HG03457 (cell line): ENCODE results near the gene MYBPHL.

ENCODE experiments used
- ATAC-seq: cut with Tn5 transposase; IDR thresholded peaks from one replicate; pipeline ENCODE4 v1.9.1; 2021; ENCODE audit warnings: moderate number of reproducible peaks; ENCODE audit not compliant: unreplicated experiment

Gene MYBPHL

DNA sequence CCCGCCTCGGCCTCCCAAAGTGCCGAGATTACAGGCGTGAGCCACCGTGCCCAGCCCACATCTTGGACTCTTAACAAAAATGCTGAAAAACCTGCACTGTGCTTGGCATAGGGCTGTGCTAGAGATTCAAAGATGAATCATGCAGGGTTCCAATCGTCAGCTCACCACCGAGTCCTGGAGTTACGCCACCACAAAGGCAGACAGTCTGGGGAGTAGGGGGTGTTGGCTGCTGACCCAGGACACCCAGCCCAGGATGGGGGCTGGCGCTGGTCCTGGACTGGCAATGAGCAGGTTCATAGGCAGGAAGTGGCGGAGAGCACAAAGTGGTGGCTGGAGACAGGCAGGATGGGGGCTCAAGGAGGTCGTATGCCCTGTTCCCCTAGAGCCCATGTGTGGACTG, 39.8 kb downstream of the MYBPHL start:
- ATAC-seq, result no peak

DNA sequence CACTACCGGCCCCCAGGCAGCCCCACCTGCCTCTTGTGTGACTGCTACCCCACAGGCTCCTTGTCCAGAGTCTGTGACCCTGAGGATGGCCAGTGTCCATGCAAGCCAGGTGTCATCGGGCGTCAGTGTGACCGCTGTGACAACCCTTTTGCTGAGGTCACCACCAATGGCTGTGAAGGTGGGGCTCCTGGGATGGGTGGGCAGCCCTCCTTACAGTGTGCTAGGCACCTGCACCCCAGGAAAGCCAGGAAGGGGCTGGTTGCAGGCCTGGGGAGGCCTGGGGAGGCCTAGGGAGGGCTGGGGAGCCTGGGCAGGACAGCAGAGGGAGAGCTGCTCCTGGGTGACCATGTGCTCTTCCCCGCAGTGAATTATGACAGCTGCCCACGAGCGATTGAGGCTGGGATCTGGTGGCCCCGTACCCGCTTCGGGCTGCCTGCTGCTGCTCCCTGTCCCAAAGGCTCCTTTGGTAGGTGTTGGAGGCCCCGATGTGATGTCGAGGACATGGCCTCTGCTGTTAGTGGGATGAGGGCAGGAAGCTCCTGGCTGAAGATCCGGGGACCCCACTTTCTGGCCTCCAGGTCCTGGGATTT, 41.0 kb downstream of the MYBPHL start:
- no peak for ATAC-seq

DNA sequence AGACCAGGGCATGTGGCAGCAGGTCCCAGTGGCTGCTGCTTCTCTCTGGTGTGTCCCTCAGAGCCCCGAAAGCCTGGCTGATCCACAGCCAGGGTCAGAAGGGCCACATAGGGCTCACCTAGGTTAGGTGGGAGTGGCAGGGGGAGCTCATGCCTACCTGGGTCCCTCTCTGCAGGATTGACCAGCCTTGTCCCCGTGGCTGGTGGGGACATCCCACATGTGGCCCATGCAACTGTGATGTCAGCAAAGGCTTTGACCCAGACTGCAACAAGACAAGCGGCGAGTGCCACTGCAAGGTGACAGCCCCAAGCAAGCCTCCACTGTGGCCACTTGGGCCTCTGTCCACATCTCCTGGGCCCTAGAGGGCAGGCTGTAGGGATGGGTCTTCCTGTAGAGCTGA, 41.8 kb downstream of the MYBPHL start:
- ATAC-seq, result no peak

DNA sequence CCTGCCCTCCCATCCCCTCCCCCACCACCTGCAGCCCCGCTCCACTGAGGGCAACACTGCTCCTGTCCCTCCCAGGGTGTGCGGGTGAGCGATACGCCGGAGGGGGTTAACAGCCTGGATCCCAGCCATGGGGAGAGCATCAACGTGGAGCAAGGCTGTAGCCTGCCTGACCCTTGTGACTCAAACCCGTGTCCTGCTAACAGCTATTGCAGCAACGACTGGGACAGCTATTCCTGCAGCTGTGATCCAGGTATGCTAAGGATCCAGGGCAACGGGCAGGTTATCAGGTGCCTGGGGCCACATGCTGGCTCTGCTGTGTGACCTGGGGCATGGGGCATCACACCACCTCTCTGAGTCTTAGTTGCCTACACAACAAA, 42.4 kb downstream of the MYBPHL start:
- no peak for ATAC-seq

DNA sequence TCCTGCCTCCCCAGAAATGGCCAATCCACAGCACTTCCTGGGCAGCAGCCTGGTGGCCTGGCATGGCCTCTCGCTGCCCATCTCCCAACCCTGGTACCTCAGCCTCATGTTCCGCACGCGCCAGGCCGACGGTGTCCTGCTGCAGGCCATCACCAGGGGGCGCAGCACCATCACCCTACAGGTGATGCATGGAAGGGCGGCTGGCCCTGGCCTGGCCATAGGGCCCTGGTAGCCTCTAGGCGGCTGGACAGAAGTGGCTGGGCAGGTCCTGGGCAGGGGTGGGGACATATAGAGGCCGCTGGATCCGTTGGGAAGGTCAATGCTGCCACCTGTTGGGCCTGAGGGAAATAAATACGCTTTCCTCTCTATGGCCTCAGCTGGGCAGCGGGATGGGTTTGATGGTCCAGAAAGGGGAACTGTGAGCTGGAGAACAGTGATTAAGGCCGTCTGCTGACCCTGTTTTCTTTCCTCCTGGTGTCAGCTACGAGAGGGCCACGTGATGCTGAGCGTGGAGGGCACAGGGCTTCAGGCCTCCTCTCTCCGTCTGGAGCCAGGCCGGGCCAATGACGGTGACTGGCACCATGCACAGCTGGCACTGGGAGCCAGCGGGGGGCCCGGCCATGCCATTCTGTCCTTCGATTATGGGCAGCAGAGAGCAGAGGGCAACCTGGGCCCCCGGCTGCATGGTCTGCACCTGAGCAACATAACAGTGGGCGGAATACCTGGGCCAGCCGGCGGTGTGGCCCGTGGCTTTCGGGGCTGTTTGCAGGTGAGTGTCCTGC, 43.0 kb downstream of the MYBPHL start:
- peak; percentile 58 for ATAC-seq

DNA sequence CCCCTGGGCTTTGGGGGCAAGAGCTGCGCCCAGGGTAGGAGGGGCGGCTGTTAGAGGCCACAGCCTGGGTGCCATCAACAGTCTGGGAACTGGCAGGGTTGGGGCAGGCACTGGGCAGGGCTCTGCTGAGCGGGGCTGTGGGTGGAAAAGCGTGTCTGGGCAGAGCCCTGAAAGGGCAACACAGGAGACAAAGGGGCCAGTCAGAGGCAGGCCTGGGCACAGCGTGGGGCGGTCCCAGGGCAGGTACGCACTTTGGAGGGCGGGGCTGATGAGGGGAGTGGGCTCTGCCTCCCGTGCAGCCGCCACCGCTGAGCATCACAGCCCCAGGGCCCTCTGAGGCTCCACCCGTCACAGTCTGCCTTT, 43.6 kb downstream of the MYBPHL start:
- no peak for ATAC-seq

DNA sequence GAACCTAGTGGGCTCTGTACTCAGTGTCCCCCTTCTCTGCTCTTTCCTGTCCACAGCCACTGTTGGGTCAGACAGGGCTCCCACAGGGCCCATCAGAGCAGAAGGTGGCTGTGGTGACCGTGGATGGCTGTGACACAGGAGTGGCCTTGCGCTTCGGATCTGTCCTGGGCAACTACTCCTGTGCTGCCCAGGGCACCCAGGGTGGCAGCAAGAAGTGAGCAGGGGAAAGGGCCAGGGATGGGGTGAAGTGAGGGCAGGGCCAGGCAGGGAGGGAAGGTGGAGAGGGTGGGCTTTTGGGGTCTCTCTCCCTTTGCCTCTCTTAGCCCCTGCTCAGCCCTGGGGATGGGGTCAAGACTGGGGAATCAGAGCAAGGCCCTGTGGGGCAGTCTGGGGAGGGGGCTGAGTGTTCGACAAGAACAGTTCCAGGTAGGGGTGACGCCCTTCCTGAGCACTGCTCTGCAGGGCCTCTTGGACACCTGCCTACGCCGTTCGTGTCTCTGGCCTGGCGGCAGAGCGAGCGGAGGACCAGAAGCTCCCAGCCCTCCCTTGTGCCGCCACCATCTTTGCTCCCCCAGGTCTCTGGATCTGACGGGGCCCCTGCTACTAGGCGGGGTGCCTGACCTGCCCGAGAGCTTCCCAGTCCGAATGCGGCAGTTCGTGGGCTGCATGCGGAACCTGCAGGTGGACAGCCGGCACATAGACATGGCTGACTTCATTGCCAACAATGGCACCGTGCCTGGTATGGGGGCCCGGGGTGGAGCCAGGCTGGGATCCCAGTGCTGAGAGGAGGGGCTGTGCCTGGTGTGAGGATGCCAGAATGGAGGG, 44.4 kb downstream of the MYBPHL start:
- ATAC-seq, result no peak

DNA sequence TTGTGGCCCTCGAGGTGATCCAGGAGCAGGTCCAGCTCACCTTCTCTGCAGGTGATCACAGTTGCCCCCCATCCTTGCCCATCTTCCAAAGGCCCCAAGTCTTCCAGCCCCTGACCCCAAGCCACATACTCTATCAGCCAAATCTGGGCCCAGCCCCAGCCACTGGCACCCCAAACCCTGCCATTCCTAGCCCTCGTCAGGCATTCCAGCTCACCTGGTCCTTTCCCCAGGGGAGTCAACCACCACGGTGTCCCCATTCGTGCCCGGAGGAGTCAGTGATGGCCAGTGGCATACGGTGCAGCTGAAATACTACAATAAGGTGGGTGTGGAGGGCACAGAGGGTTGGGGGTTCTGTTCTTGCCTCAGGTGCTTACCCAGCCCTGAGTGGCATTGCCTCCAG, 45.2 kb downstream of the MYBPHL start:
- no peak for ATAC-seq

DNA sequence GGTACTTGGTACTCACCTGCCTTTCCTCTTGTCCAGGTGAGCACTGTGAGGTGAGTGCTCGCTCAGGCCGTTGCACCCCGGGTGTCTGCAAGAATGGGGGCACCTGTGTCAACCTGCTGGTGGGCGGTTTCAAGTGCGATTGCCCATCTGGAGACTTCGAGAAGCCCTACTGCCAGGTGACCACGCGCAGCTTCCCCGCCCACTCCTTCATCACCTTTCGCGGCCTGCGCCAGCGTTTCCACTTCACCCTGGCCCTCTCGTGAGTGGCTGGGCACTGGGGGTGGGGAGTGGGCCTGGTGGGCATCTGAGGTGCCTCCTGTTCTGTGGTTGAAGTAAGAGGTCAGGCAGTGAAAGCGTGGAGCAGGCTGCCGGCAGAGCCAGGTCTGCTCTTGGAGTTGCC, 45.8 kb downstream of the MYBPHL start:
- no peak for ATAC-seq

DNA sequence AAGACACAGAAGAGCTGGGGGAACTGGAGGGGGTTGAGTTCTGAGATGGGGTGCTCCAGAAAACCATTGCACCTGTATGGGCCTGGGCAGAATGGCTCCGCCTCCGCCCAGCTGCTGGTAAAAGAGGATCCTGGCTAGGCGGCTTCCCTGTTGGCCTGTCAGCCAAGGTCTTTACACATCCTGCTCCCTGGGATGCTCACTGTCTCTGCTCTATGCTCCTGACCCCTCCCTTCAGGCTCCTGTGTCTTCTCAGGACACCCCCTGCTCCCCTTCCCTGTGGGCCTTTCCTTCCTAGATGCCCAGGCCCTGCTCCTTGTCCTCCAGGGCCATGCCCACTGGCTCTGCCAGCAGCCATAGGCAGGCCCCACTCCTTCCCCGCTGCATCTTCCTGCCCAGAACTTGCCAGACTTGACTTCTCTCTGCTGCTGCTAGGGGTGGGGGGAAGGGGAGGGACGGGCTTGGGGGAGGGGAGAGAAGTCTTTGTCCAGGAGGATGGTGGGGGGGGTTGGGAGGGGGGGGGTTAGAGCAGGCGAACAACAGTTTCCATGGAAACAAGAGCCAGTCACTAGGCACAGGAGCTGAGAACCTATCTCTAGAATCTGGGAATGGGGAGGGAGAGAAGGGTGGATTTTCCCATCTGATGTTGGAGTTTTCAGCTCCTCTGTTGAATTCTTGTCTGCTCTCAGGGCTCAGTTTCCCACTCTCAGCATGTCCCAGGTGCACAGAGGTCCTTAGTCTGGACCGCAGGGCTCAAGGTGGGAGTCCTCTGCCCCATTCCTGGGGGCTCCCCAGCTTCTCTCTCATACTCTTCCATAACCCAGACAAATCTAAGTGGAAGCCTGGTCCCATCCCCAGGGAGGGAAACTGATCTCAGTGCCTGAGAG, 46.9 kb downstream of the MYBPHL start:
- ATAC-seq, result no peak

DNA sequence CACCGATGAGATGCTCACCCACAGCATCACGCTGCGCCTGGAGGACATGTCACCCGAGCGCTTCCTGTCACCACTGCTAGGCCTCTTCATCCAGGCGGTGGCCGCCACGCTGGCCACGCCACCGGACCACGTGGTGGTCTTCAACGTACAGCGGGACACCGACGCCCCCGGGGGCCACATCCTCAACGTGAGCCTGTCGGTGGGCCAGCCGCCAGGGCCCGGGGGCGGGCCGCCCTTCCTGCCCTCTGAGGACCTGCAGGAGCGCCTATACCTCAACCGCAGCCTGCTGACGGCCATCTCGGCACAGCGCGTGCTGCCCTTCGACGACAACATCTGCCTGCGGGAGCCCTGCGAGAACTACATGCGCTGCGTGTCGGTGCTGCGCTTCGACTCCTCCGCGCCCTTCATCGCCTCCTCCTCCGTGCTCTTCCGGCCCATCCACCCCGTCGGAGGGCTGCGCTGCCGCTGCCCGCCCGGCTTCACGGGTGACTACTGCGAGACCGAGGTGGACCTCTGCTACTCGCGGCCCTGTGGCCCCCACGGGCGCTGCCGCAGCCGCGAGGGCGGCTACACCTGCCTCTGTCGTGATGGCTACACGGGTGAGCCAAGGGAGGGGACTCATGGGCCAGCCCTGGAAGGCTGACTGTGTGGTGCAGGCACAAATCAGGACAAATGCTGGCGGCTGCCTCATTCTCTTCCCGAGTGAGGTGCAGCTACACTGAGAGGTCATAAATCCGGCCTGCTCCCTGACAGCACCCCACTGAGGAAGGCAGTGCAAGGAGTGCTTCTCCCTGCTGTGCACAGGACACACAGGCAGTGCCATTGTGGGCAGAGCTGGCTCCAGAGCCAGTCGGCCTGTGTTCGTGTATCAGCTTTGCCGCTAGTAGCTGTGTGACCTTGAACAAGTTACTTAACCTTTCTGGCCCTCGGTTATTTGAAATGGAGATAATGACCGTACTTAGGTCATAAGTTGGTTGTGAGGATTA, 48.0 kb downstream of the MYBPHL start:
- ATAC-seq, result no peak

DNA sequence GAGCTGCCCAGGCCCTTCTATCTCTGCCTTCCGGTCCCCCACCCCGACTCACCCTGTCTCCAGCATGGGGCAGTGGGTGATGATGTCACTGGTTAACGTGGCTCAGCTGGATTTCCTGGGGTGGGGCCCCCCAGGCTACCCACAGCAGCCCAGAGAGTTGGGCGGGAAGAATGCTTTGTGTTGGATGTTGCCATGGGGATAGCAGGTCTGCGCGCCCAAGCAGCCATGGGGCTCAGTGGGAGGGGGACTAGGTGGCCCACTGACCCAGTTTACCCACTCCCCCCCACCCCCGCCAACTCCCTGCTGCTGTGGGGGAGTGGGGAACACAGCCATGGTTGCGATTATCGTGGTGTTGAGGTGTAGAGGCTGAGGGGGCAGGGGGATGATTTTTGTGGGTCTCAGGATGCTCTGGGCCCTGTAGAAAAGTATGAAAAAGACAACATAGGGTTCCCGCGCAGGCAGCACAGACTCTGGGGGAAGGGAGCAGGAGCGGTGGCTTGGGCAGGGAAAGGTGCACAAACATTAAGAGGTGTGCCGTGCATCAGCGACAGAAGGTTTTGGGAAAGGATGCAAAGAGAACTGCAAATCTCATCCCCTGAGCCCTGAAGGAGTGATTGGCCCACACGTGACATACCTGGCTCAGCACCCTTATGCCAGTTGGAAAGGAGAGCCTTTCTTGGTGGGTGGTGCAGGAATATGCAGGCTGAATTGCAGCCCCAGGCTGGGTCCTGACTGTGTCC, 49.0 kb downstream of the MYBPHL start:
- no peak for ATAC-seq

DNA sequence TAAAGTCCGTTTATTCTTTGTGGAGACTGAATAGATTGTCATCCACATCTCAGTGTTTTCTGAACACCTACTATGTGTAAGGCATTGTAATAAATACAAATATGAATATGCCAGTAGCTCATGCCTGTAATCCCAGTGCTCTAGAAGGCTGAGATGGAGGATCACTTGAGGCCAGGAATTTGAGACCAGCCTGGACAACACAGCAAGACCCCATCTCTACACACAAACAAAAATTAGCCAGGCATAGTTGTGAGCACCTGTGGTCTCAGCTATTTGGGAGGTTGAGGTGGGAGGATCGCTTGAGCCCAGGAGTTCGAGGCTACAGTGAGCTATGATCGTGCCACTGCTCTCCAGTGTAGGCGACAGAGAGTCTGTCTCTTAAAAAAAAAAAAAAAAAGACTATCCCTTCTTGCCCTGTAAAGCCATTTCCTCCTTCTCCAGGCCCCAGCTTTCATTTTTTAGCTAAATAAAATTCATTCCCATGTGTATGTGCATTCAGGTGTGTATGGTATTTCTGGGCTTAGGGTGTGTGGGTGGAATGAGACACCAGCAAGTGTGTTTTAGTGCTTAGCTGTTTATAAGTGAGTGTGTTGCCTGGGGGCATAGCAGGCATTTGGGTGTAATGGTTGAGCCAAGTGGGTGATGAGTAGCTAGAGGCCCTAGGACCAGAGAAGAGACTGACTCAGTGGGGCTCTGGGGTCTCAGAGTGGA, 49.7 kb downstream of the MYBPHL start:
- no peak for ATAC-seq

DNA sequence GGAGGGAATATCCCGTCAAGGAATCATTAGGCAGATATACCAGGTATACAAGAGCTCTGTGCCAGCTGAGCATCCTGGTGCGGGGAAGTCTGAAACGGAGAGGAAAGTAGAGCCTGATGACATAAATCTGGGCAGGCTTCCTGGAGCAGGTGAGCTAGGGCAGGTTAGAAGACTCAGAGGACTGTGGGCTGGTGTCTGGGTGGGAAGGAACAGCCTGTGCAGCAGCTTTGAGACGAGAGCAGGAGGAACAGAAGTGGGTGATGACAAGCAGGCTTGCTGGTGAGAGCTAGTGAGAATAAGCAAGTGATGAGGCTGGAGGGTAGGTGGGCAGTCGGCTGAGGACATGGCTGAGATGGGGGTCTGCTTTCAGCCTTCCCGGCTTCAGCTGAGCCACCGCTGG, 50.7 kb downstream of the MYBPHL start:
- ATAC-seq, result no peak

DNA sequence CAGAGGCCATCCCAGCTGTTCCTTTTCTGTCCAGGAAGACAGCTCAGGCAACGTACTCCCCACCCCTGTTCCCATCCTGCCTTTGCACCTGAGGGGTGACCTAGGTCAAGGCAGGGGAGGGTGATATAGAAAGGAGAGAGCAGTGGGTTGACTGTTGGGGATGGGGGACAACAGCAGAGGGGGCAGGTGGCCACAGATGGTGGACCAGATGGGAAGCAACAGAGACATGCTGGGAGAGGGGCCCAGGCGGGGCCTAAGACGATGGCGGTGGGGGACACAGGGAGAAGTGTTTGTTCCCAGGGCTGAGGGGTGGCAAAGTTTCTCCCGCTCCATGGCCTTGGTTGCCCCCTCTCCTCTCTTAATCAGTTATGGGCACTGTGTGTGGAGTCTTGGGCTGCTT, 51.1 kb downstream of the MYBPHL start:
- ATAC-seq, result no peak

DNA sequence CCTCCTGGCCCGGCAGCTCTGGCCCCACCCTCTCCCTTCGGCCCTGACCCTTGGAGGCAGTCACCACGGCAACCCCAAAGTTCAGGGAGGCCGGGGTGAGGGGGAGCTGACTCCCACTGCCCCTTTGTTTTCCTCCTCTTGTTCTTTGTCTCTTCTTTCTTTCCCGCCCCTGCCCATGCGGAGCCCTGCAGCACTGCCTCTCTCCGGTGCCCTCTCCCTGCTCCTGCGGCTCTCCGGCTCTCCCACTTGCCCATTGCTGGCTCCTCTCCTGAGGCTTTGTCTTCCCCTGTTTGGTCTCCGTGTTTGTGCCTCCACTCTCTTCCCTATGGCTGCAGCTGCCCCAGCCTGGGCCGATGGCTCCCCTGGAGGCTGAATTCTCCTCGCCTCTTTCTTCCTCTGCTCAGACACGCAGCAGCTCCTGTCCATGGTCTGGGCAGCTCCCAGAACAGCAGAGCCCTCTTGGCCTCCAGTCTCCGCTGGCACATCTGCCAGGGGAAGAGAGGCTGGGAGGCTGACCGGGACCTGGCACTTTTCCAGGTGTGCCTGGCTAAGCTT, 51.6 kb downstream of the MYBPHL start:
- ATAC-seq, result no peak

DNA sequence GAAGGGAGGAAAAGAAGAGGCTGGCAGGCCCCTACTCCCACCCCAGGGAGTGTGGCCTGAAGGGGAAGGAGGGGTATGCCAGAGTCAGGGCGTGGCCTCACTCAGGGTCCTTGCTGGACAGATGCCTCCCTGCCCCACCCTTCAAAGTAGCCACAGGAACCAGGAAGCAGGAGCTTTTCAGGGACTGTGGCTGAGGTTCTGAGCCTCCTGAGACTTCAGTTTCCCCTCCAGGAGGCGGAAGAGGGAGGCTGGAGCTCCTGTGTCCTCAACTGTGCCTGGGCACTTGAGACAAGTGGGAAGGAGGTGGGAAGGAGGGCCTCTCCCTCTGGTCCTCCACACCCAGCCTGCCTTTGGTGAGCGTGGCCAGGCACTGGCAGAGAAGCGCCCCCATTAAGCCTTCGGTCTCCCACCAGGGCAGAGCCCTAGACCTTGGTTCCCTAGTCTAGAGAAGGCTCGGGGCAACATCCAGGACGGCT, 52.2 kb downstream of the MYBPHL start:
- ATAC-seq, result no peak
